Measurements from ENCODE around the gene OR6V1. TPM values are rescaled to one million over a fixed set of nuclear protein-coding genes. Genes with fewer than 3 reads are reported as not detected.

The OR6V1 gene
- total RNA-seq, 1 experiment from 2014 or later, result not detected

DNA sequence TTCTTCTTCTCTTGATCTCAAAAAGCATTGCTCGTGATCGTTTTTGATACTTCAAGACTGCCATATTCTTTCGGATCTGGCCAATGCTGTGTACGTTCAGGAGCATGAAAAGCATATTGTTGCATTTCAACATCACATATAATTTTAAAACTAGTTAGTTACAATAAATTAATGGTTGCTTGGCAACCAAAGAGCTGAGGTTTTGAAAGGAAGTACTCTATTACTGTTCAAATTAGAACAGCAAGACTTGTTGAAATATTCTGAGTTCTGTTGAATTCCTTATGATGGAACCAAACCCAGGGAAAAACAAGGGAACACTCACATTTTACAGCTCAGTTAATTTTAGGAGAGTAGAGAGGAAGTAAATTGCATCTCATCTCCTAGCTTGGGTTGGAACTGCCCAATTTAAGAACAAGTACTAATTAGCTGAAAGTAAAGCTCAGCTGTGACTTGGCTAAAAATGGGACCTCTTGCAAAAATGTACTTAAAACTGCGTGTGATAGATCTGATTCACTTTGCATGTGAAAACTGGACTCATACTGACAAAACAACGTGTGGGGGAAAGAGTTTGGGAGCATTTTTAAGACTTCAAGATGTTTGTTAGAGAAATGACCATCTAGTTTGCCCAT, 46.4 kb upstream of the OR6V1 start:
- Histone ChIP-seq H3K4me3 (replicated peaks in 1 of 2; ENCODE audit: low read depth in 1 of 2, low read length in 2 of 2) (no peak overlapping the region), H3K27me3 (ENCODE audit: insufficient read depth, low read length) (no peaks in the 10 kb centered on the region), H2AFZ (ENCODE audit: low read depth, low read length, poor library complexity, severe bottlenecking) (no peak overlapping the region), H3K4me2 (ENCODE audit: low read length) (no peak overlapping the region), H3K9me3 (ENCODE audit: control insufficient read depth in 1 of 2, insufficient read depth in 1 of 2, low read depth in 1 of 2, low read length in 2 of 2) (no peaks in the 10 kb centered on the region), H3K79me2 (ENCODE audit: insufficient read depth, low read length) (no peaks in the 10 kb centered on the region), H4K20me1 (ENCODE audit: insufficient read depth) (no peaks in the 10 kb centered on the region), H3K9ac (ENCODE audit: low read length) (no peak overlapping the region), H3K9me2 (ENCODE audit: insufficient read depth) (no peaks in the 10 kb centered on the region), H3K4me1 (ENCODE audit: control insufficient read depth in 1 of 2, insufficient read depth in 2 of 2, low read length in 2 of 2) (peaks cover 0 to 8% of the 10 kb centered on the region in 2 experiments; a peak in 1 of 4 replicates), H3K27ac (ENCODE audit: low read depth, low read length) (no peak overlapping the region), H3K36me3 (ENCODE audit: control insufficient read depth in 1 of 2, insufficient read depth in 2 of 2, low read length in 2 of 2) (no peaks in the 10 kb centered on the region)
- ChIA-PET RAD21 (ENCODE audit: low non-redundant PET in 1 of 2, low total read pairs in 2 of 2, uncharacterized antibody in 2 of 2, unreplicated experiment in 2 of 2) (interaction anchor here in 1 of 2 experiments (0.8 kb wide), 1 partner anchor 210 kb away, joined by 3 read pairs; no protein-coding TSS in a partner anchor), POLR2A (no interaction called here), CTCF (interaction anchor here (0.6 to 18.9 kb wide), 4 partner anchors 152 to 401 kb away, joined by 3 to 331 read pairs (median 4); no protein-coding TSS in a partner anchor)
- ATAC-seq (no peak), DNase-seq (ENCODE audit: low read depth, low spot score) (no peak)
- intact Hi-C loops (cut with micrococcal nuclease), result loop anchor here (5.0 to 10.0 kb wide), 3 partner anchors 302 to 489 kb away; no protein-coding TSS in a partner anchor
- TF ChIP-seq ZNF274 (IDR thresholded peaks at IDR 0.05; ENCODE audit: low read depth, low read length), result no peak
- no TSS peak for BruUV-seq (replicated peaks)

DNA sequence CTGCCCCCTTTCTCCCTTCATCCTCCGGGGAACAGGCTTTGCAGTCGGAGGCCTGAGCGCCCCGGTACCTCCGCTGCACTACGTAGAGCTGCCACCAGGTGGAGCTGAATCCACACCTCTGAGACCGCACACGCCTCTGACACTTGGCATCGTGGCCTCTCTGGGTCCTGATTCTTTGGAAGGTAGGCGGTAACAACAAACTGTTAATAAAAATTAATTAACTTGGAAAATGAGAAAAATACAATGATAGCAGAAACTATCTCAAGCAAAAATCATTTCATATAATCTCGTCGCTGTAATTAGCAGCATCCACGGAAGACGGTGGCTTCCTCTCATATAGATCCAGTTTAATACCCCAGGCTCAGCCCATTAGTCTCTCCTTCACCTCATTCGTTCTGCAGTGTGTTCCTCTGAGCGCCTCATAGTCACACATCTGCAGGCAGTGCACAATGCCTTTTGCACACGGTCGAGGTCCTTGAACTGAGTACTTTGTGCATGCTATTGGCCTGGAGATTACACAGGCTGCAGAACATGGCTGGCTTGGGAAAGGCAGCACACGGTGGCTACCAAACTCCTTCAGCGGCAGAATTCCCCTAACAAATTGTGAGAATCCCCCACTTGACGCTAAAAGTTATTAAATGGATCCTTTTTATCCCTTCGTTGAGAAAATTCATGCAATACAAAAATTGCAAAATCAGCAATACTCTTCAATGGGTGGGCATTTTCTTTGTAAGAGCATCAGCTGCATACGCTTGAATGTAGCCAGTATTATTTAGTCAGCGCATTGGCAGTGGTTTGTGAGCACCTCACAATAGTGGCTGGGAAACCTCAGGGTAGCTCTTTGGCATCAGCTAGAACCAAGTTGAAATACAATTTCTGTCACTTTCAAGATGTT, 43.9 kb upstream of the OR6V1 start:
- no peaks in the 10 kb centered on the region for H3K9me2 ChIP-seq (ENCODE audit: insufficient read depth)
- CTCF ChIA-PET, result interaction anchor here (1.0 to 18.9 kb wide), 8 partner anchors 9 to 404 kb away, joined by 3 to 331 read pairs (median 3); no protein-coding TSS in a partner anchor
- no peaks in the 10 kb centered on the region for H3K27me3 ChIP-seq (ENCODE audit: insufficient read depth, low read length)
- TF ChIP-seq RAD21 (IDR thresholded peaks at IDR 0.05; ENCODE audit: low read depth) (peak; percentile 98), CEBPB (IDR thresholded peaks at IDR 0.05; ENCODE audit: low read depth) (no peak), POLR2A (IDR thresholded peaks at IDR 0.05; ENCODE audit: borderline replicate concordance, extremely low read depth, insufficient read depth, insufficient read length) (no peak), YY1 (IDR thresholded peaks at IDR 0.05; ENCODE audit: extremely low read depth, insufficient replicate concordance, low read depth, low read length) (peak; percentile 19)
- TF ChIP-seq, protein P1, sequence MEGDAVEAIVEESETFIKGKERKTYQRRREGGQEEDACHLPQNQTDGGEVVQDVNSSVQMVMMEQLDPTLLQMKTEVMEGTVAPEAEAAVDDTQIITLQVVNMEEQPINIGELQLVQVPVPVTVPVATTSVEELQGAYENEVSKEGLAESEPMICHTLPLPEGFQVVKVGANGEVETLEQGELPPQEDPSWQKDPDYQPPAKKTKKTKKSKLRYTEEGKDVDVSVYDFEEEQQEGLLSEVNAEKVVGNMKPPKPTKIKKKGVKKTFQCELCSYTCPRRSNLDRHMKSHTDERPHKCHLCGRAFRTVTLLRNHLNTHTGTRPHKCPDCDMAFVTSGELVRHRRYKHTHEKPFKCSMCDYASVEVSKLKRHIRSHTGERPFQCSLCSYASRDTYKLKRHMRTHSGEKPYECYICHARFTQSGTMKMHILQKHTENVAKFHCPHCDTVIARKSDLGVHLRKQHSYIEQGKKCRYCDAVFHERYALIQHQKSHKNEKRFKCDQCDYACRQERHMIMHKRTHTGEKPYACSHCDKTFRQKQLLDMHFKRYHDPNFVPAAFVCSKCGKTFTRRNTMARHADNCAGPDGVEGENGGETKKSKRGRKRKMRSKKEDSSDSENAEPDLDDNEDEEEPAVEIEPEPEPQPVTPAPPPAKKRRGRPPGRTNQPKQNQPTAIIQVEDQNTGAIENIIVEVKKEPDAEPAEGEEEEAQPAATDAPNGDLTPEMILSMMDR (IDR thresholded peaks at IDR 0.05 in 2 of 3, conservative IDR thresholded peaks at IDR 0.05 in 1 of 3; ENCODE audit: borderline replicate concordance in 1 of 3, insufficient read depth in 1 of 3, low read depth in 2 of 3, low read length in 2 of 3), result peak; percentile 91 to 99 (median 91)
- RAD21 ChIA-PET (ENCODE audit: low non-redundant PET in 1 of 2, low total read pairs in 2 of 2, uncharacterized antibody in 2 of 2, unreplicated experiment in 2 of 2), result interaction anchor here (2.7 kb wide), 2 partner anchors 207 kb away, joined by 9 to 12 read pairs; no protein-coding TSS in a partner anchor
- H3K4me3 ChIP-seq (replicated peaks in 1 of 2; ENCODE audit: low read depth in 1 of 2, low read length in 2 of 2), result no peak overlapping the region
- no peak overlapping the region for H3K9ac ChIP-seq (ENCODE audit: low read length)
- peaks cover 0 to 1% of the 10 kb centered on the region in 2 experiments; a peak in 1 of 4 replicates for H3K4me1 ChIP-seq (ENCODE audit: control insufficient read depth in 1 of 2, insufficient read depth in 2 of 2, low read length in 2 of 2)
- H3K36me3 ChIP-seq (ENCODE audit: control insufficient read depth in 1 of 2, insufficient read depth in 2 of 2, low read length in 2 of 2), result no peaks in the 10 kb centered on the region
- no TSS peak for BruUV-seq (replicated peaks)
- no peaks in the 10 kb centered on the region for H4K20me1 ChIP-seq (ENCODE audit: insufficient read depth)
- ATAC-seq (peak; percentile 95), DNase-seq (ENCODE audit: low read depth, low spot score) (peak; percentile 46)
- H3K4me2 ChIP-seq (ENCODE audit: low read length), result no peak overlapping the region
- H3K9me3 ChIP-seq (ENCODE audit: control insufficient read depth in 1 of 2, insufficient read depth in 1 of 2, low read depth in 1 of 2, low read length in 2 of 2), result no peaks in the 10 kb centered on the region
- POLR2A ChIA-PET, result interaction anchor here (0.8 kb wide), 1 partner anchor 207 kb away, joined by 3 read pairs; no protein-coding TSS in a partner anchor
- H2AFZ ChIP-seq (ENCODE audit: low read depth, low read length, poor library complexity, severe bottlenecking), result no peak overlapping the region
- H3K27ac ChIP-seq (ENCODE audit: low read depth, low read length), result no peak overlapping the region
- no peaks in the 10 kb centered on the region for H3K79me2 ChIP-seq (ENCODE audit: insufficient read depth, low read length)
- intact Hi-C loops (cut with micrococcal nuclease), result loop anchor here (1.0 to 10.0 kb wide), 4 partner anchors 207 to 487 kb away; no protein-coding TSS in a partner anchor
